Measurements from ENCODE around the gene CMTM7.

- TF ChIP-seq EZH2 (IDR thresholded peaks at IDR 0.05) (no peak), CTCF (IDR thresholded peaks at IDR 0.05) (no peak), EZH2phosphoT487 (IDR thresholded peaks at IDR 0.05) (no peak)
Observed at GRCh38 chr3:32501783-32502117, 110.1 kb downstream of the CMTM7 start.

All from neural progenitor cell (in vitro differentiated cells).